NCI-H1092 (cell line): ENCODE results near the gene PDE10A.

Source experiments
- DNase-seq: peaks from one replicate; lab custom pipeline; 2025; lab: John Stamatoyannopoulos, UW

Gene PDE10A

GRCh38 chr6:165678429-165678828 is 15.4 kb upstream of the PDE10A start:
- no peak for DNase-seq

- DNase-seq = no peak
Observed at GRCh38 chr6:165677091-165677490, 14.1 kb upstream of the PDE10A start.

GRCh38 chr6:165676435-165677068 is 13.5 kb upstream of the PDE10A start:
- DNase-seq = no peak

GRCh38 chr6:165675120-165675519 is 12.1 kb upstream of the PDE10A start:
- DNase-seq = no peak

GRCh38 chr6:165674155-165675029 is 11.4 kb upstream of the PDE10A start:
- no peak for DNase-seq

GRCh38 chr6:165671222-165671768 is 8.3 kb upstream of the PDE10A start:
- DNase-seq = peak; percentile 79

- DNase-seq = peak; percentile 30
Observed at GRCh38 chr6:165668951-165669350, 5.9 kb upstream of the PDE10A start.

GRCh38 chr6:165665384-165665672 is 2.3 kb upstream of the PDE10A start:
- no peak for DNase-seq

- no peak for DNase-seq
Observed at GRCh38 chr6:165664559-165665383, 1.7 kb upstream of the PDE10A start.

- DNase-seq = no peak
Observed at GRCh38 chr6:165663736-165664558, 906 bp upstream of the PDE10A start.

GRCh38 chr6:165663377-165663735 is 315 bp upstream of the PDE10A start:
- DNase-seq = no peak

GRCh38 chr6:165662041-165662748 is 846 bp downstream of the PDE10A start:
- peak; percentile 33 for DNase-seq

- no peak for DNase-seq
Observed at GRCh38 chr6:165661664-165662025, 1.4 kb downstream of the PDE10A start.

- peak; percentile 54 for DNase-seq
Observed at GRCh38 chr6:165660857-165661663, 2.0 kb downstream of the PDE10A start.

GRCh38 chr6:165659945-165660856 is 2.8 kb downstream of the PDE10A start:
- peak; percentile 57 for DNase-seq

GRCh38 chr6:165658395-165659058 is 4.5 kb downstream of the PDE10A start:
- no peak for DNase-seq

- DNase-seq = no peak
Observed at GRCh38 chr6:165657325-165657680, 5.7 kb downstream of the PDE10A start.

GRCh38 chr6:165656581-165657324 is 6.3 kb downstream of the PDE10A start:
- no peak for DNase-seq
